GM19193 (cell line): Measurements from ENCODE around the gene LATS1.

Experiments used
- POLR2A ChIP-seq: IDR thresholded peaks from 4 replicates; pipeline ENCODE4 v1.6.1; 2011; ENCODE audit not compliant: insufficient read depth, insufficient read length; ENCODE audit errors: extremely low read depth

The LATS1 gene

DNA sequence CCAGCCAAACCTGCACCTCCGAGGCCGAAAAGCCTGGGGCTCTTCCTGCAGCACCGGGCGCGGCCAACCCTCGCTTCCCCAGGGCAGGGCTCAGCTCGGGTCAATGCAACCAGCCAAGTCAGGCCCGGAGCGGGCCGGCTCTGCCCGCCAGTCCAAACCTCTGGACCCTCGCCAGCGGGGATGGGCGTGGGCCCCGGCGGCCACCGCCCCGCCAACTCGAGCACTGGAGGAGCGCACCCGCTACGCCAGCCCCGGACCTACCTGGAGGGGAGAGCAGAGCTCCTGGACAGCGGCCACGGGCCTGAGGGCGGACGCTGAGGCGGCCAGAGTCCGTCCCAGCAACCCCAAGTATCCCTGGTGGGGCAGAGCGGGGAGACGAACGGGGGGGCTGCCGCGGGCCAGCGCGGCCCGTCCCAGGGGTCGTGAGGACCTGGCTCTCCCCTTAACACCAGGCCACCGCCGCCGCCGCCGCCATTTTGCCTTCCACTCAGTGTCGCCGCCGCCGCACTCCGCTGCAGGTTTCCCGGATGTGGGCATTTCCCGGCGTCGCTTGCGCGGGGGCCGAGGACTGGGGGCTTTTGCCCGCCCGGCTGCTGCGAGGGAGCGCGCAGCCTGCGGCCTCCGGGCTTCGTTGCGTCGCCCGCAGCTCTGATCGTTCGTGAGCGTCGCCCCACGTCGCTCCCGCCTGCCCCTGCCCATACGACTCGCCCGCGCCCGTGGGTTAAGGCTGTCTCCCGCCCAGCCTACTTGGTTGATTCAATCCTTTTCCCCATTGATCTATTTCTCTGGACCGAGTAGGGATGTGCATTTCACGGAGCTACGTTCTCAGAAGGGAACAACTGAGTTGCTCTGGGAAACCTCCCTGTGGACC, at the start of gene LATS1:
LATS1 (minus strand) TSS at position 514 of the 871 bp plus-strand sequence. CDS start 15,975 bp downstream, outside the sequence.
- peak; percentile 98 for TF ChIP-seq POLR2A

DNA sequence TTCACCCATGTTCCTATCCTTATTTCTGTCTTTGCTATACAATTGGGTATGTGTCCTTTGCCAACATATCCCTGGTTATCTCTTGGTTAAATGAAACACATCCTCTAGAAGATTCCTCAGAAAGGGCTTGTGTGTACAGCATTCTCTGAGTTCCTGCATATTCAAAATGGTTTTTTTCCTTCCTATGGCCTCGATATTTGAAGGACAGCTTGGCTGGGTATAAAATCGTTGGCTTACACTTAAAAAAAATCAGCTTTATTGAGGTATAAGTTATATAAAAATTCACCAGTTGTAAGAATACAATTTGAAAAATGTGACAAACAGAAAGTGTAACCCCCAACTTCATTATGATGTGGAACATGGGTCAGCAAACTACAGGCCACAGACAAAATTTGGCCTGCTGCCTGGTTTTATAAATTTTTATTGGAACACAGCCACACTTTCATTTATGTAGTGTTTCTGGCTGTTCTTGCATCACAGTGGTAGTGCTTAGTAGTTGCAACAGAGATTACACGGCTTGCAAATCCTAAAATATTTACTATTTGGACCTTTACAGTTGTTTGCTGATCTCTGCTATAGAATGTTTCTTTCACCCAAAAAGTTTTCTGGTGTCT, 48.4 kb upstream of the LATS1 start:
- TF ChIP-seq POLR2A, result no peak

DNA sequence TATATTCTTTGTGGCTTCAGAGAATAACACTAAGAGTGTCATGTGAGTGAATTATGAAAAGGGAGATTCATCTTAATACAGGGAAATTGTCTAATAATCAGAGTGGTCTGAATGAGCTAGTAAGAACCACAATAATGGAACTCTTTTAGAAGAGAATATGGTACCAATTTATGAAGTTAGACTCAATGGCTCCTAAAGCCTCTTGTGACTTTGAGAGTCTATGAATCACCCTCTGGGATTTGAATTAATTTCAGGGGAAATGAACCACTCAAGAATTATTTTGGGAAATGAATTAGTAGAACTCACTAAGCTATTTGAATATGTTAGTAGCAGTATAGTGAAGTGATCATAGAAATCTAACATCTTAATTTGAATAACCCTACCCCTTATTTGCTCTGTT, 46.0 kb upstream of the LATS1 start:
- no peak for TF ChIP-seq POLR2A

DNA sequence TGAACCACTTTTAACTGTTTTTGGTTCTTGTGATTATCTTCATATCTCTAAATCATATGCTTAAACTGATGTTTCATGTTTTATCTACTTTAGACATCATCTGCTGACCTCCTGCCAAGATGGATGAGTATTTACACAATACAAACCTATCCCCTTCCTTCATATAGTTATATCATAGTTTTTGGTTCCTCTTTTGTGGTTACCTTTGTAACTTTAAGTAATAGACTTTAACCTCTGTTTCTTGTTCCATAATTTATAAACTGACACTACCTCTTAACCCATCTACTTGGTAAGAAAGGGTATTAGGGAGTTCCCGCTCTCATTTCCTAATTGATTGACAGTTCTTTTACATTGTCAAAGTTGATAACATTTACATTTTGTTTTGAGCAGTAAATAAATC, 43.5 kb upstream of the LATS1 start:
- no peak for TF ChIP-seq POLR2A

DNA sequence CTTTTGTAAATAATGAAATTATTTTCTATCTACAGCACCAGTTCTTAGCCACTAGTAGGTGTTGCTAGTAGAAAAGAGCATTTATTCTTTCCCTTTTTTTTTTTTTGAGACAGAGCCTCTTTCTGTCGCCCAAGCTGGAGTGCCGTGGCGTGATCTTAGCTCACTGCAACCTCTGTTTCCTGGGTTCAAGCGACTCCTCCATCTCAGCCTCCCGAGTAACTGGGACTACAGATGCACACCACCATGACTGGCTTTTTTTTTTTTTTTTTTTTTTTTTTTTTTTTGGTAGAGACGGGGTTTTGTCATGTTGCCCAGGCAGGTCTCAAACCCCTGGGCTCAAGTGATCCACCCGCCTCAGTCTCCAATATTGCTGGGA, 38.3 kb upstream of the LATS1 start:
- TF ChIP-seq POLR2A, result no peak

DNA sequence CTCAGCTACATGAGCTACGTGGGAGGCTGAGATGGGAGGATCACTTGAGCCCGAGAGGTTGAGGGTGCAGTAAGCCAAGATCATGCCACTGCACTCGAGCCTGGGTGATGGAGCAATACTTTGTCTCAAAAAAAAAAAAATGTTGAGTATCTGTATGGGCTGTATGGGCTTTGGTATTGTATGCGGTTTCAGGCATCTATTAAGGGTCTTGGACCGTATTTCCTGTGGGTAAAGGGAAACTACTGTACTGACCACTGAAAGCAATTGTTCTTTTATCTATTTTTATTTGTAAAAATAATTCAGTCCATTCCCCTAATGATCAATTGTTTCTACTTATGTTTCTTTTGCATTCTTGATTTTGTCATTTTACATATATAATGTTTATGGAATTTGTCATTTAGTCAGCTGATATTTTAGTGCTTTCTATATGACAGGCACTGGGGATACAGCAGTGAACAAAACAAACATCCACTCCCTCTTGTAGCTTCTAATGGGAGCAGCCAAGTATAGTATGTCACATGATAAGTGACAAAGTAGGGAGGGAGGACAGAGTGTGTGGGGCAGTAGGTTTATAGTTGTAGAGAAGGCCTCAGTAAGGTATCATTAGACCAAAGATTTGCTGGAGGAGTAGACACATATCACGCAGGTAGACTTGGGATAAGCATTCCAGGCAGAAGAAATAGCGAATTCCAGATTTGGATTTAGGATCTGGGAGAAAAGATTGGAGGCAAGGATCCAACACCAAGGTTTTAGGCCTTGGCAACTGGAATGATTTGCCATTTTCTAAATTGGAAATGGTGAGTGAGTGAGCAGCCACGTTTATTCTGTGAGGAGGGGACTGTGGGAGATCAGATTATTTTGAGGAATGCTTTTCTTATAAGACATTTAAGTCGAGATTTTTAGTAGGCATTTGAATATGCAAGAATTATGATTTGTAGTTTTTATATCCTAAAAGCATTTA, 37.7 kb upstream of the LATS1 start:
- no peak for TF ChIP-seq POLR2A

DNA sequence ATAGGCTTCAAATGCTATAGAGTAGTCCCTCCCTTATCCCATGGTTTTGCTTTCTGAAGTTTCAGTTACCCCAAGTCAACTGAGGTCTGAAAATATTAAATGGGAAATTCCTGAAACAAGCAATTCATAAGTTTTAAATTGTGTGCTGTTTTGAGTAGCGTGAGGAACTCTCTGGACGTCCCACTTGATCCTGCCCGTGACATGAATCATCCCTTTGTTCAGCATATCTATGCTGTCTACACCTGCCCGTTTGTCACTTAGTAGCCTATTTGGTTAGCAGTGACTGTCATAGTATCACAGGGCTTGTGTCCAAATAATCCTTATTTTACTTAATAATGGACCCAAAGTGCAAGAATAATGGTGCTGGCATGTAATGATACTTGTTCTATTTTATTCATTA, 36.6 kb upstream of the LATS1 start:
- no peak for TF ChIP-seq POLR2A

DNA sequence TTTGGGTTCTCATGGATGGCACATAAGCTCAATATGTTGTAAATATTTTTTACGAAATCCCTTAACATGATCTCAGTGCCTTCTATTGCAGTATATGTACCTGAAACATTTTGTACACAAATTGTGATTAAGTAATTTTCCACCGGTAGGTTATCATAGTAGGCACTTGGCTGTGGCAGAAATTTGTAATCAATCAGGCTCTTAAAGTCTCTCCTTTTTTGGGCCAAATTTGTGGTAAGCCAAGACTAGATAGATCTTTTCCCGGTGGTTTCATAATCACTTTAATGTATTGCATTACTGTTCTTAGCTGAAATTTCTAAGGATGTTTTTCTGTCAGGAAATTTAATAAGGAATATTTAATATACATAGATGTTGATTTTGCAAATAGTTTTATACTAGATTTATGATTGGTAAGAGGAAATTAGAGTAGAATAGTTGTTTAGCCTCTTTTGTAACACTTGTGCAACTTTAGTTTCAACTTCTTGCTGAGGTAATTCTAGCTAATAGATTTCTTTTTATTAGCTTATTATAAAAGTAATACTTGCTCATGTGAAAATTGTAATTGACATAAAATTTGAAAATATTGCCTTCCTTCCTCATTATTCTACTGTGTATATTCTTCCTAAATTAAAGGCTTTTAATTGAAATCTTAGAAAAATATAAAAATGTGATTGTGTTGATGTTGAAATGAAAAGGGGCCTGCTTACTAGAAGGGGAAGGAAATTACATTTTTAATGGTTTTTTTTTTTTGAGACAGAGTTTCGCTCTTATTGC, 34.9 kb upstream of the LATS1 start:
- no peak for TF ChIP-seq POLR2A

DNA sequence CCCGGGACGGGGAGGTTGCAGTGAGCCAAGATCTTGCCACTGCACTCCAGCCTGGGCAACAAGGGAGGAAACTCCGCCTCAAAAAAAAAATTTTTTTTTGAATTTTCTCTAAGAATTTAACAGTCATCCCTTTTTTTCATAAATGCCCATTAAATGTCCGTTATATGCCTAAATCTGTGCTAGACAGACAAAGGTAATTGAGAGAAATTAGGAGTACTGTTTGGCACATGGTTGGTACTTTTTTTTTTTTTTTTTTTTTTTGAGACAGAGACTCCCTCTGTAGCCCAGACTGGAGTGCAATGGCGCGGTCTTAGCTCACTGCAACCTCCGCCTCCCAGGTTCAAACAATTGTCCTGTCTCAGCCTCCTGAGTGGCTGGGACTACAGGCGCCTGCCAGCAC, 33.3 kb upstream of the LATS1 start:
- TF ChIP-seq POLR2A, result no peak

DNA sequence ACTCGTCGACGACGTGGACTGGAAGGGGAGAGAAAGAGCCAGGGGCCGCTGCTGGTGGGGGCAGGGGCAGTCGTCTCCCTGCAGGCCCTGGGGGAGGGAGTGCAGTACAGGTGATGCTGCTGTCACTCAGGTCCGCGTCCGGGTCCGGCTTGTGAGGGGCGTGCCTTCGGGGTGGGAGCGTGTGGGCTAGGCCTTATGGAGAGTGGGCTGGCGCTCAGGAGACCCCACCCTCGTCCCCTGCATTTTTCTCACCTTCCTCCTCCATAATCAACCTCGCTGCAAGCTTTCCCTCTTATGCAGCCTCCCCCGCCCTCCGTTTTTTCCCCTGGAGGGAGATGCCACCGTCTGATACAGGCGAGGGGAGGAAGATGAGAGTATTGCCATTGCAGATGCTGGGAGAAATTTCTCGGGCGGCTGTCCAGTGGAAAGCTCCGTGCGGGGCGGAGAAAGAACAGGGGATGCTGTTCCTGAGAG, 32.3 kb upstream of the LATS1 start:
- TF ChIP-seq POLR2A, result no peak

DNA sequence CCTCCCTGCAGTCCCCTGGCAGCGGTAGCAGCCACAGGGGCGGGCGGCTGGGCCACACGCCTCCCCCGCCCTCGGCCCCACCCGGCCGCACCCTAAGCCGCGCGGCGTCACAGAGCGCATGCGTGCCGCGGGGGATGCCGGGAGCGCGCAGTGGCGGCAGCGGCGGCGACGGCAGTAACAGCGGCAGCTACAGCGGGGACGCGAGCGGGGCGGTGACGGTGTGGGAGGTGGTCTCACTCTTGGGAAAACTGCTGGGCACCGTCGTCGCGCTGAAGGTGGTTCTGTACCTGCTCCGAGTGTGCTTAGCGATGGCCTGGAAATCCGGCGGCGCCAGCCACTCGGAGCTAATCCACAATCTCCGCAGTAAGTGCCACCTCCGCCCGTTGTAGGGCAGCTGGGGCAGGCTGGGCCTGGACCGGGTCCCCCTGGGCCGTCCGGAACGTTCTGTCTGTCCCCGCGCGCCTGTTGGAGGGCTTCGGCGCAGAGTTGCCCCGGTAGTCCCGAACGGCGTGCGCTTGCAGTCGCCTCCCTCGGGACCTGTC, 31.8 kb upstream of the LATS1 start, which contains the start of gene PCMT1:
PCMT1 (plus strand) TSS at position 148 of the 542 bp plus-strand sequence; CDS start at position 309, 161 bp downstream.
- peak; percentile 87 for TF ChIP-seq POLR2A

DNA sequence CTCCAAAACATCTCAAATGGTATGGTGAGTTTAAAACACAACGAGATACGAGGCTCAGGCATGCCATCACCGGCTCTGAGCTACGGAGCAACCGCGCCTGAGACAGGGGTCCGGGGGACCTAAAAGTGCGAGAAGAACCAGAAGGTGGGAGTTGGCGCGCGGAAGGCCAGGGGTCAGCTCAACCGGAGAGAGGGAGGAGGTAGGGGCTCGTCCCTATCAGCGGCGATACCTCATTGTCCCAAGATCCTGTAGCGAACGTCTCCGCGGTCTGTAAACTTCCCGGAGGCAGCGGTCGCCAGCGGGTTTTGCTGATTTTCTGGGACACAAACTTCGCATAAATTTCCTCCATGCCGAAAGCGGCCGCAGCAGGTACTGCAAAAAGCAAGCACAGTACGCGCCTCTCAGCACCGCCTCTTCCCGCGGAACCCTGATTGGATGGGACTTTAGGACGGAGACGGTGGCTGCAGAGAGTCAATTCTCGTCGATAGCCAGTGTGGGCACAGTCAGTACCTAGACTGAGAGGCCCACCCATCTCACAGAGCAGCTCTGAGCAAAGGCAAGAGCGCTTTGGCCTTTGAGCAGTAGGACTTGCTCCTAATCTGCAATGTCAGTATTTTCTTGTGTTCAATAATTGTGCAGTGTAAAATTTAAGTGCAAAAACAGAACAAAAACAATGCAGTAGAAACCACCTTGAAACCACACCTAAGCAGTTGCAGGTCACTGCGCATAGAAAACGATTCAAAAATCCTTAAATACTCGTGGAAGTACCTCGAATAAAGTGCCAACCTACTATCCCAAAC, 28.4 kb upstream of the LATS1 start, which contains the start of gene NUP43:
NUP43 (minus strand) TSS at position 383 of the 800 bp plus-strand sequence; CDS start at position 349, 34 bp downstream.
- TF ChIP-seq POLR2A, result peak; percentile 72

DNA sequence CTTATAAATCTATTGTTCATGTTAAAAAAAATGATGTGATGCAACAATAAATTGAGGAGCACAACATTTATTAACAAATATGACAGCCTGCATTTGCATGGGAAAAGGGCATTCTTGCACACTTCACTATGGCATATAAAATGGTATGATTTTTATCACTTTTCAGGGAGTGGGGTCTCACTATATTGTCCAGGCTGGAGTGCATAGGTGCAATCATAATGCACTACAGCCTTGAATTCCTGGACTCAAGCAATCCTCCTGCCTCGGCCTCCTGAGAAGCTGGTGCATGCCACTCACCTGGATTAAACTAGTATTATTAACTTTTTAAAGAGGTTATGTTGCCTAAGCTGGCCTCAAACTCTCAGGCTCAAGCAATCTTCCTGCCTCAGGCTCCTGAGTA, 17.0 kb upstream of the LATS1 start:
- no peak for TF ChIP-seq POLR2A
